Heart left ventricle (tissue), 16 donors: ENCODE measurements around the gene RUNX2. TPM values are rescaled to one million over a fixed set of nuclear protein-coding genes. Genes with fewer than 3 reads are reported as not detected.
A peak's percentile ranks its signal among the peaks of the same experiment; 100 is the strongest.

ENCODE experiments used
- ATAC-seq, 4 donors: fragments of 200-7000 bp; cut with Tn5 transposase; one replicate each; pipeline ENCODE4 v1.9.1; 2020 to 2022; ENCODE audit warnings: moderate library complexity in 4 of 4, mild to moderate bottlenecking in 3 of 4, moderate number of reproducible peaks in 1 of 4
- DNase-seq, 5 donors: peaks; one replicate each; pipeline ENCODE4 v3.0.0-alpha.2; 2020
- H3K27ac ChIP-seq, 12 donors: fragments of 200-600 bp; sonication (generic) in 4 of 12; one replicate each; pipeline versions ENCODE4 v1.5.0 to v1.8.0; 2016 to 2022; ENCODE audit warnings: mild to moderate bottlenecking in 2 of 12
- H3K27me3 ChIP-seq, 9 donors: fragments of 200-600 bp; sonication (generic) in 2 of 9; one replicate each; pipeline versions ENCODE4 v1.5.1 to v1.8.0; 2016 to 2022; ENCODE audit warnings: mild to moderate bottlenecking in 3 of 9
- H3K36me3 ChIP-seq, 9 donors: fragments of 200-600 bp; sonication (generic) in 2 of 9; one replicate each; pipeline versions ENCODE4 v1.5.0 to v1.8.0; 2018 to 2022; ENCODE audit warnings: mild to moderate bottlenecking in 2 of 9
- H3K4me1 ChIP-seq, 12 donors: fragments of 200-600 bp; sonication (generic) in 4 of 12; one replicate each; pipeline versions ENCODE4 v1.5.0 to v1.8.0; 2016 to 2022; ENCODE audit warnings: mild to moderate bottlenecking in 3 of 12
- H3K4me3 ChIP-seq, 12 donors: fragments of 200-600 bp; sonication (generic) in 4 of 12; one replicate each; pipeline versions ENCODE4 v1.5.0 to v1.8.0; 2017 to 2022; ENCODE audit warnings: mild to moderate bottlenecking in 9 of 12, moderate library complexity in 4 of 12
- H3K9me3 ChIP-seq, 12 donors: fragments of 200-600 bp; sonication (generic) in 4 of 12; one replicate each; pipeline versions ENCODE4 v1.5.0 to v1.8.0; 2016 to 2022; ENCODE audit warnings: mild to moderate bottlenecking in 1 of 12
- CTCF ChIP-seq, 12 donors: fragments of 200-600 bp; sonication (generic) in 4 of 12; IDR thresholded peaks; one replicate each; pipeline versions ENCODE4 v1.5.0 to v1.8.0; 2018 to 2022; ENCODE audit warnings: antibody characterized with exemption in 12 of 12, mild to moderate bottlenecking in 5 of 12
- POLR2A ChIP-seq, 2 donors: fragments of 450-650 bp; IDR thresholded peaks; one replicate each; pipeline ENCODE4 v1.6.1; 2017; ENCODE audit warnings: antibody characterized with exemption in 2 of 2, mild to moderate bottlenecking in 2 of 2, moderate library complexity in 2 of 2
- WGBS, 4 donors: extraction: QIAGEN DNeasy Blood & Tissue Kit in 2 of 4; methylation state at CpG; one replicate each; pipeline versions ENCODE4 v1.1.5 to v1.1.7; 2013 to 2018; 5-methylcytosine and 5-hydroxymethylcytosine counted together
- intact Hi-C, 10 donors: fragments of 100-400 bp; cut with DNase I; formaldehyde crosslinking; loops; one replicate each; pipeline versions ENCODE4 v1.11.1 to v1.14.2; 2022
- polyA plus RNA-seq, 2 donors: library from polyadenylated mRNA; stranded (reverse); fragments of 200-250 nt; gene quantifications; one replicate each; pipeline ENCODE4 v1.2.3, GENCODE V29; 2013
- total RNA-seq, 9 donors: library from RNA; depleted of rRNA in 2 of 9; stranded (reverse); fragments of >200 nt in 2 of 9; fragmentation: NEBNext Ultra II Directional in 3 of 9; extraction: Animal tissue kit (Norgen Biotek cat#: 25700) in 3 of 9; gene quantifications; one replicate each; pipeline versions ENCODE4 v1.1.0 to v1.2.4, GENCODE V29; 2016 to 2023
- donor health status: ischemic (EF 13 %, LVEDD 7.1; RV severe dilation, severe dysfunction).
- donor health status: healthy with polysubstance abuse.
- donor health status: DM: no; HTN: yes; CAD: no.
- donor health status: DM: no; HTN: no; CAD: no.
- donor health status: ischemic (EF 25% LVEDD 6.9; RV normal size, moderate dysfunction).
- donor health status: ischemic (EF 25% LVEDD 5.7; RV mildly dilated, moderate dysfunction).
- donor health status: healthy.
- donor health status: DM: yes; HTN: yes; CAD: no.
- donor health status: ischemic (EF 35%, LVEDD 5.7; RV mildly dilated, moderate dysfunction).
- donor health status: nonischemic (EF 11% LVEDD 7.7; RV severe dilation, severe dysfunction).
- donor health status: DM: yes; HTN: yes; CAD: no.
- donor health status: PGD.
- donor health status: ischemic (EF 29% LVEDD 5.4; RV normal size, mild dysfunction).
- donor health status: nonischemic (EF 23%, LVEDD 6.1; RV moderate dilation, normal function).

The RUNX2 gene
- total and polyA plus RNA-seq, 11 donors: 0.37 to 3.1 (median 2.0) TPM

GRCh38 chr6:45591306-45591705 is 263.2 kb downstream of the RUNX2 start:
- WGBS, 4 donors: 89 to 93% (median 89%) methylated on average over 1 of the region's 1 CpG
- Histone ChIP-seq H3K36me3 (no peaks in the 10 kb centered on the region), H3K9me3 (no peaks in the 10 kb centered on the region), H3K4me3 (no peak overlapping the region), H3K27me3 (no peaks in the 10 kb centered on the region), H3K27ac (peak overlapping the region in 1 of 12 donors; percentile 72), H3K4me1 (peaks cover 0 to 11% (median 0%) of the 10 kb centered on the region in 12 donors)
- TF ChIP-seq POLR2A (IDR thresholded peaks at IDR 0.05): no peak
- TF ChIP-seq CTCF (IDR thresholded peaks at IDR 0.05): no peak
- ATAC-seq (no peak), DNase-seq (no peak)
- intact Hi-C loops: no loop called here

GRCh38 chr6:45591890-45592289 is 263.8 kb downstream of the RUNX2 start:
- WGBS, 4 donors: 83 to 89% (median 86%) methylated on average over 5 of the region's 5 CpGs

GRCh38 chr6:45592991-45593390 is 264.9 kb downstream of the RUNX2 start:
- no peak for TF ChIP-seq CTCF (IDR thresholded peaks at IDR 0.05)

More at GRCh38 chr6:45591890-45592289, 263.8 kb downstream of the RUNX2 start:
- H3K27me3 ChIP-seq: no peaks in the 10 kb centered on the region
- no peak overlapping the region for H3K4me3 ChIP-seq
- TF ChIP-seq POLR2A (IDR thresholded peaks at IDR 0.05): no peak
- TF ChIP-seq CTCF (IDR thresholded peaks at IDR 0.05): no peak
- peaks cover 0 to 11% (median 0%) of the 10 kb centered on the region in 12 donors for H3K4me1 ChIP-seq
- H3K9me3 ChIP-seq: no peaks in the 10 kb centered on the region
- DNase-seq: no peak
- no peak overlapping the region for H3K27ac ChIP-seq
- intact Hi-C loops: no loop called here
- no peak for ATAC-seq
- no peaks in the 10 kb centered on the region for H3K36me3 ChIP-seq

GRCh38 chr6:45595010-45595851 is 267.1 kb downstream of the RUNX2 start:
- no peak overlapping the region for H3K4me3 ChIP-seq
- H3K27me3 ChIP-seq: no peaks in the 10 kb centered on the region
- peaks cover 0 to 11% (median 0%) of the 10 kb centered on the region in 12 donors for H3K4me1 ChIP-seq
- WGBS, 4 donors: 58 to 66% (median 61%) methylated on average over 5 of the region's 5 CpGs
- H3K36me3 ChIP-seq: no peaks in the 10 kb centered on the region
- intact Hi-C loops: no loop called here
- TF ChIP-seq POLR2A (IDR thresholded peaks at IDR 0.05) (no peak), CTCF (IDR thresholded peaks at IDR 0.05) (no peak)
- no peak for DNase-seq
- ATAC-seq: peak; percentile 87 to 94 (median 91)
- H3K9me3 ChIP-seq: peaks cover 0 to 10% (median under 1%) of the 10 kb centered on the region in 12 donors
- peak overlapping the region in 10 of 12 donors; percentile 12 to 67 (median 41) for H3K27ac ChIP-seq

More at GRCh38 chr6:45592991-45593390, 264.9 kb downstream of the RUNX2 start:
- peaks cover 0 to 11% (median 0%) of the 10 kb centered on the region in 12 donors for H3K4me1 ChIP-seq
- DNase-seq: no peak
- no peaks in the 10 kb centered on the region for H3K27me3 ChIP-seq
- intact Hi-C loops: no loop called here
- WGBS, 4 donors: 85 to 91% (median 91%) methylated on average over 2 of the region's 2 CpGs
- no peaks in the 10 kb centered on the region for H3K36me3 ChIP-seq
- ATAC-seq: no peak
- H3K4me3 ChIP-seq: no peak overlapping the region
- no peak overlapping the region for H3K27ac ChIP-seq
- H3K9me3 ChIP-seq: no peaks in the 10 kb centered on the region
